Measurements from ENCODE around the gene NKX6-2. TPM values are rescaled to one million over a fixed set of nuclear protein-coding genes. Genes with fewer than 3 reads are reported as not detected.

NKX6-2 gene
- polyA plus RNA-seq, 1 donor from 2014 or later, result not detected

DNA sequence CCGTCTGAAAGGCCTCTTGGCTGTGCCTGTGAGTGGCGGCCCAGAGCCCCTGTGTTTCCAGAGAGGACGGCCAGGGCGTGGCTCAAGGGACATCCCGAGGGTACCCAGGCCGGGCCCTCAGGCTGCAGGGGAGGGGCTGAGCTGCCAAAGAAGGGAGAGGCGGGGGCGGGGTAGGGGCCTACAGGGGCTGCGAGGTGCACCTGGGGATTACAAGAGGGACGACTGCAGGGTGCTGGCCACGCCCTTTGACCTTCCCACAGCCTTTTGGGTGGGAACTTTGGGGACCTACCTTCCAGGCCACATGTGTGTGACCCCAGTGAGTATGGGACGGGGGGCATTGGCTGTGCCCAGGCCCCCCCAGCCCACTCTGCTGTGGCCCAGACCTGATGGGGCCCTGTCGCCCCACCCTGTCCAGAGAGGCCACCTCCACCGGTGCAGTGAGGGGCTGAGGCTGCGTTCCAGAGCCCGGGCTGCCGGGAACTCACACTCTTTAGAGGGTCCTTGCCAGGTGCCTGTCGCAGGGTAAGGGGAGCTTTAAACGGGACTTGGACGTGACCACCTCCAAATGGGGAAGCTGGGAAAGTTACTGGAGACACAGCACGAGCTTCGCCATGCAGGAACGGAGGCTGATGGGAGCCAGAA is 19.0 kb upstream of the NKX6-2 start:
- Histone ChIP-seq H3K27me3 (ENCODE audit: insufficient read depth, low read depth, low read length) (no peaks in the 10 kb centered on the region), H3K9me2 (ENCODE audit: insufficient read depth, low read length) (no peaks in the 10 kb centered on the region), H2AFZ (ENCODE audit: low read depth, low read length) (no peak overlapping the region), H3K9me3 (ENCODE audit: low read length) (peaks cover 4% of the 10 kb centered on the region), H4K20me1 (ENCODE audit: insufficient read depth) (no peaks in the 10 kb centered on the region), H3K79me2 (replicated peaks; ENCODE audit: insufficient read depth, low read length) (no peaks in the 10 kb centered on the region), H3K9ac (ENCODE audit: low read length) (no peak overlapping the region), H3F3A (ENCODE audit: insufficient read depth, low read length, poor library complexity, severe bottlenecking) (no peaks in the 10 kb centered on the region), H3K27ac (ENCODE audit: low read length) (no peak overlapping the region), H3K4me2 (ENCODE audit: low read length) (no peak overlapping the region), H3K36me3 (ENCODE audit: insufficient read depth, low read length) (no peaks in the 10 kb centered on the region), H3K4me3 (ENCODE audit: low read length) (no peak overlapping the region)
- TF ChIP-seq MXI1 (conservative IDR thresholded peaks at IDR 0.05; ENCODE audit: poor library complexity, severe bottlenecking) (no peak), RAD21 (conservative IDR thresholded peaks at IDR 0.05) (no peak), TAF1 (IDR thresholded peaks at IDR 0.05; ENCODE audit: low read depth) (no peak), EZH2 (IDR thresholded peaks at IDR 0.05; ENCODE audit: borderline replicate concordance, insufficient read depth, low read length, poor library complexity, severe bottlenecking) (no peak), SMC3 (conservative IDR thresholded peaks at IDR 0.05; ENCODE audit: poor library complexity) (no peak), POLR2AphosphoS5 (IDR thresholded peaks at IDR 0.05) (no peak), EP300 (conservative IDR thresholded peaks at IDR 0.05; ENCODE audit: poor library complexity, severe bottlenecking) (no peak)
- TF ChIP-seq, protein P1, sequence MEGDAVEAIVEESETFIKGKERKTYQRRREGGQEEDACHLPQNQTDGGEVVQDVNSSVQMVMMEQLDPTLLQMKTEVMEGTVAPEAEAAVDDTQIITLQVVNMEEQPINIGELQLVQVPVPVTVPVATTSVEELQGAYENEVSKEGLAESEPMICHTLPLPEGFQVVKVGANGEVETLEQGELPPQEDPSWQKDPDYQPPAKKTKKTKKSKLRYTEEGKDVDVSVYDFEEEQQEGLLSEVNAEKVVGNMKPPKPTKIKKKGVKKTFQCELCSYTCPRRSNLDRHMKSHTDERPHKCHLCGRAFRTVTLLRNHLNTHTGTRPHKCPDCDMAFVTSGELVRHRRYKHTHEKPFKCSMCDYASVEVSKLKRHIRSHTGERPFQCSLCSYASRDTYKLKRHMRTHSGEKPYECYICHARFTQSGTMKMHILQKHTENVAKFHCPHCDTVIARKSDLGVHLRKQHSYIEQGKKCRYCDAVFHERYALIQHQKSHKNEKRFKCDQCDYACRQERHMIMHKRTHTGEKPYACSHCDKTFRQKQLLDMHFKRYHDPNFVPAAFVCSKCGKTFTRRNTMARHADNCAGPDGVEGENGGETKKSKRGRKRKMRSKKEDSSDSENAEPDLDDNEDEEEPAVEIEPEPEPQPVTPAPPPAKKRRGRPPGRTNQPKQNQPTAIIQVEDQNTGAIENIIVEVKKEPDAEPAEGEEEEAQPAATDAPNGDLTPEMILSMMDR (IDR thresholded peaks at IDR 0.05; ENCODE audit: poor library complexity, severe bottlenecking), result no peak
- TF ChIP-seq, protein P2, sequence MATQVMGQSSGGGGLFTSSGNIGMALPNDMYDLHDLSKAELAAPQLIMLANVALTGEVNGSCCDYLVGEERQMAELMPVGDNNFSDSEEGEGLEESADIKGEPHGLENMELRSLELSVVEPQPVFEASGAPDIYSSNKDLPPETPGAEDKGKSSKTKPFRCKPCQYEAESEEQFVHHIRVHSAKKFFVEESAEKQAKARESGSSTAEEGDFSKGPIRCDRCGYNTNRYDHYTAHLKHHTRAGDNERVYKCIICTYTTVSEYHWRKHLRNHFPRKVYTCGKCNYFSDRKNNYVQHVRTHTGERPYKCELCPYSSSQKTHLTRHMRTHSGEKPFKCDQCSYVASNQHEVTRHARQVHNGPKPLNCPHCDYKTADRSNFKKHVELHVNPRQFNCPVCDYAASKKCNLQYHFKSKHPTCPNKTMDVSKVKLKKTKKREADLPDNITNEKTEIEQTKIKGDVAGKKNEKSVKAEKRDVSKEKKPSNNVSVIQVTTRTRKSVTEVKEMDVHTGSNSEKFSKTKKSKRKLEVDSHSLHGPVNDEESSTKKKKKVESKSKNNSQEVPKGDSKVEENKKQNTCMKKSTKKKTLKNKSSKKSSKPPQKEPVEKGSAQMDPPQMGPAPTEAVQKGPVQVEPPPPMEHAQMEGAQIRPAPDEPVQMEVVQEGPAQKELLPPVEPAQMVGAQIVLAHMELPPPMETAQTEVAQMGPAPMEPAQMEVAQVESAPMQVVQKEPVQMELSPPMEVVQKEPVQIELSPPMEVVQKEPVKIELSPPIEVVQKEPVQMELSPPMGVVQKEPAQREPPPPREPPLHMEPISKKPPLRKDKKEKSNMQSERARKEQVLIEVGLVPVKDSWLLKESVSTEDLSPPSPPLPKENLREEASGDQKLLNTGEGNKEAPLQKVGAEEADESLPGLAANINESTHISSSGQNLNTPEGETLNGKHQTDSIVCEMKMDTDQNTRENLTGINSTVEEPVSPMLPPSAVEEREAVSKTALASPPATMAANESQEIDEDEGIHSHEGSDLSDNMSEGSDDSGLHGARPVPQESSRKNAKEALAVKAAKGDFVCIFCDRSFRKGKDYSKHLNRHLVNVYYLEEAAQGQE (IDR thresholded peaks at IDR 0.05; ENCODE audit: borderline replicate concordance), result no peak

DNA sequence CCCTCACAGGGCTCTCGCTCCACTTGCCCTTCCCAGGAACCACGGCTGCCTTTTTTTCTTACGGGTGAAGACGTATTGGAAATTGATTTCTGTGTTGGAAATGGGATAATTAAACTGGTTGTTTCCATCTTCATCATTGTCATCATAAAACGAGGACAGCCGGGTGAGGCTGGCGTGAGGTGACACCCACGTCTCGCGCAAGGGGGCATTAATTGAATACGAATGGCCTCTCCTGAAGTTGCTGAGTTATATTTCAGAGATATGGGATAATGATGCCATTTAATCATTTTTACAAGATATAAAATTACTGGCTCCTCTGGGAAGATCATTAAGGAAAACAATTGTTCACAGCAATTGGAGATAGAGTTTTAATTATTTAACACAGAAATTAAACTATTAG is 18.3 kb upstream of the NKX6-2 start:
- H2AFZ ChIP-seq (ENCODE audit: low read depth, low read length), result no peak overlapping the region
- H3K36me3 ChIP-seq (ENCODE audit: insufficient read depth, low read length), result no peaks in the 10 kb centered on the region
- H3K27ac ChIP-seq (ENCODE audit: low read length), result no peak overlapping the region
- no peak overlapping the region for H3K4me2 ChIP-seq (ENCODE audit: low read length)
- H3K9ac ChIP-seq (ENCODE audit: low read length), result no peak overlapping the region
- H3F3A ChIP-seq (ENCODE audit: insufficient read depth, low read length, poor library complexity, severe bottlenecking), result no peaks in the 10 kb centered on the region
- H3K27me3 ChIP-seq (ENCODE audit: insufficient read depth, low read depth, low read length), result no peaks in the 10 kb centered on the region
- TF ChIP-seq EP300 (conservative IDR thresholded peaks at IDR 0.05; ENCODE audit: poor library complexity, severe bottlenecking) (no peak), EZH2 (IDR thresholded peaks at IDR 0.05; ENCODE audit: borderline replicate concordance, insufficient read depth, low read length, poor library complexity, severe bottlenecking) (no peak), TAF1 (IDR thresholded peaks at IDR 0.05; ENCODE audit: low read depth) (no peak), MXI1 (conservative IDR thresholded peaks at IDR 0.05; ENCODE audit: poor library complexity, severe bottlenecking) (no peak), SMC3 (conservative IDR thresholded peaks at IDR 0.05; ENCODE audit: poor library complexity) (no peak), RAD21 (conservative IDR thresholded peaks at IDR 0.05) (no peak), POLR2AphosphoS5 (IDR thresholded peaks at IDR 0.05) (no peak)
- TF ChIP-seq, protein P2 (IDR thresholded peaks at IDR 0.05; ENCODE audit: borderline replicate concordance), result no peak
- TF ChIP-seq, protein P1 (IDR thresholded peaks at IDR 0.05; ENCODE audit: poor library complexity, severe bottlenecking), result no peak
- H3K9me2 ChIP-seq (ENCODE audit: insufficient read depth, low read length), result no peaks in the 10 kb centered on the region
- H3K9me3 ChIP-seq (ENCODE audit: low read length), result peaks cover 4% of the 10 kb centered on the region
- H4K20me1 ChIP-seq (ENCODE audit: insufficient read depth), result no peaks in the 10 kb centered on the region
- H3K79me2 ChIP-seq (replicated peaks; ENCODE audit: insufficient read depth, low read length), result no peaks in the 10 kb centered on the region
- no peak overlapping the region for H3K4me3 ChIP-seq (ENCODE audit: low read length)
